Keratinocyte (primary cell): ENCODE results near the gene DNAH8.

Source experiments
- CTCF ChIP-seq, 3 experiments: IDR thresholded peaks in 1 of 3; conservative IDR thresholded peaks in 1 of 3; optimal IDR thresholded peaks in 1 of 3; 2 replicates in 2 of 3; 3 replicates in 1 of 3; pipeline versions ENCODE3 to v1.5.1; 2011; ENCODE audit warnings: low read length in 3 of 3, mild to moderate bottlenecking in 3 of 3, moderate library complexity in 2 of 3, control low read depth in 1 of 3, inconsistent platforms in 1 of 3; ENCODE audit not compliant: insufficient read depth in 2 of 3; ENCODE audit errors: extremely low read depth in 1 of 3
- EZH2 ChIP-seq: IDR thresholded peaks from one replicate; pipeline ENCODE4 v1.6.1; 2012; ENCODE audit warnings: inconsistent platforms, mild to moderate bottlenecking, low read length, moderate library complexity

- TF ChIP-seq CTCF (optimal IDR thresholded peaks at IDR 0.05 in 1 of 3, IDR thresholded peaks at IDR 0.05 in 1 of 3, conservative IDR thresholded peaks at IDR 0.05 in 1 of 3; ENCODE audit: extremely low read depth in 1 of 3, insufficient read depth in 2 of 3, low read length in 3 of 3) (no peak), EZH2 (no peak)
Observed at GRCh38 chr6:39077882-39078594, 362.9 kb downstream of the DNAH8 start.
